ENCODE measurements around the gene KCTD16.

GRCh38 chr5:144473650-144474049 lies 303.0 kb downstream of the KCTD16 start:
- TF ChIP-seq EZH2 (IDR thresholded peaks at IDR 0.05; ENCODE audit: borderline replicate concordance, low read length) (no peak), CTCF (conservative IDR thresholded peaks at IDR 0.05 in 1 of 2, IDR thresholded peaks at IDR 0.05 in 1 of 2; ENCODE audit: extremely low read depth in 1 of 2, insufficient read depth in 1 of 2, low read depth in 1 of 2, low read length in 2 of 2) (no peak)
